Ishikawa (cell line): ENCODE measurements around the gene ALG8.

ENCODE experiments used
- CEBPB ChIP-seq: IDR thresholded peaks from 2 replicates; pipeline ENCODE4 v1.6.1; 2012
- CREB1 ChIP-seq: IDR thresholded peaks from 2 replicates; pipeline ENCODE4 v1.6.1; 2012; ENCODE audit warnings: low read depth
- EGR1 ChIP-seq: IDR thresholded peaks from 2 replicates; pipeline ENCODE4 v1.6.1; 2012
- EP300 ChIP-seq: IDR thresholded peaks from 2 replicates; pipeline ENCODE4 v1.6.1; 2012; ENCODE audit warnings: borderline replicate concordance
- FOXM1 ChIP-seq: IDR thresholded peaks from 2 replicates; pipeline ENCODE4 v1.6.1; 2012; ENCODE audit warnings: low read depth, borderline replicate concordance
- MAX ChIP-seq: IDR thresholded peaks from 2 replicates; pipeline ENCODE4 v1.6.1; 2012
- NFIC ChIP-seq: IDR thresholded peaks from 2 replicates; pipeline ENCODE4 v1.6.1; 2012
- RAD21 ChIP-seq: IDR thresholded peaks from 2 replicates; pipeline ENCODE4 v1.6.1; 2012; ENCODE audit warnings: low read depth
- REST ChIP-seq: IDR thresholded peaks from 2 replicates; pipeline ENCODE4 v1.6.1; 2012; ENCODE audit warnings: low read depth, mild to moderate bottlenecking
- TAF1 ChIP-seq: IDR thresholded peaks from 2 replicates; pipeline ENCODE4 v1.6.1; 2012; ENCODE audit warnings: low read depth, mild to moderate bottlenecking
- TEAD4 ChIP-seq: IDR thresholded peaks from 2 replicates; pipeline ENCODE4 v1.6.1; 2012
- USF1 ChIP-seq: IDR thresholded peaks from 2 replicates; pipeline ENCODE4 v1.6.1; 2012
- YY1 ChIP-seq: IDR thresholded peaks from 2 replicates; pipeline ENCODE4 v1.6.1; 2012; ENCODE audit warnings: low read depth
- ZBTB7A ChIP-seq: IDR thresholded peaks from 2 replicates; pipeline ENCODE4 v1.6.1; 2012; ENCODE audit warnings: low read depth

GRCh38 chr11:78171951-78172350 lies 32.5 kb upstream of the ALG8 start:
- TF ChIP-seq TAF1, result no peak
- no peak for TF ChIP-seq RAD21
- TF ChIP-seq REST, result no peak
- TF ChIP-seq EP300, result no peak
- TF ChIP-seq MAX, result no peak
- TF ChIP-seq CEBPB, result no peak
- no peak for TF ChIP-seq CREB1
- no peak for TF ChIP-seq USF1
- no peak for TF ChIP-seq TEAD4
- no peak for TF ChIP-seq YY1
- no peak for TF ChIP-seq ZBTB7A
- no peak for TF ChIP-seq EGR1
- no peak for TF ChIP-seq FOXM1
- TF ChIP-seq NFIC, result no peak
